ENCODE data around the gene SLC35E2B. TPM values are rescaled to one million over a fixed set of nuclear protein-coding genes. Genes with fewer than 3 reads are reported as not detected.
"Not testable (repeated sequence)": the region's sequence is repeated elsewhere in the genome, so short reads cannot be mapped to it uniquely, and the experiment has no call there.

SLC35E2B gene
- total and polyA plus RNA-seq, 2 of the 13 experiments (the other 11 are each of a cell fraction or from before 2014, with no cell fraction given): 14.1 to 19.7 TPM

- TF ChIP-seq NR2C2 (CRISPR knock-in tag; IDR thresholded peaks at IDR 0.05; ENCODE audit: borderline replicate concordance) (peak; percentile 97), ZFP1 (CRISPR knock-in tag; IDR thresholded peaks at IDR 0.05) (peak; percentile 43; the same call in 1 of the 2 replicates), NFYB (CRISPR knock-in tag; IDR thresholded peaks at IDR 0.05) (peak; percentile 73), ZHX2 (IDR thresholded peaks at IDR 0.05; ENCODE audit: low read depth) (peak; percentile 98), DR1 (CRISPR knock-in tag; IDR thresholded peaks at IDR 0.05) (peak; percentile 51; the same call in 1 of the 2 replicates), HCFC1 (IDR thresholded peaks at IDR 0.05; ENCODE audit: low read depth, low read length) (peak; percentile 78), ZGPAT (CRISPR knock-in tag; IDR thresholded peaks at IDR 0.05) (peak; percentile 61; the same call in 1 of the 2 replicates), TFDP2 (CRISPR knock-in tag; IDR thresholded peaks at IDR 0.05) (peak; percentile 47; the same call in 1 of the 2 replicates), TEAD3 (CRISPR knock-in tag; optimal IDR thresholded peaks at IDR 0.05; ENCODE audit: borderline replicate concordance) (peak; percentile 23), FOXP4 (CRISPR knock-in tag; IDR thresholded peaks at IDR 0.05) (0 out of 2 replicates have a peak, but pooled peaks have one; percentile 9), FOXK2 (IDR thresholded peaks at IDR 0.05) (peak; percentile 83), POGZ (CRISPR knock-in tag; IDR thresholded peaks at IDR 0.05) (peak; percentile 45; the same call in 1 of the 2 replicates), KMT2A (CRISPR knock-in tag; IDR thresholded peaks at IDR 0.05) (peak; percentile 45; the same call in 1 of the 2 replicates), ARHGAP35 (CRISPR knock-in tag; IDR thresholded peaks at IDR 0.05; ENCODE audit: borderline replicate concordance) (0 out of 2 replicates have a peak, but pooled peaks have one; percentile 40), HNF4G (IDR thresholded peaks at IDR 0.05; ENCODE audit: borderline replicate concordance, low read depth, low read length) (peak; percentile 79), FOXA3 (CRISPR knock-in tag; IDR thresholded peaks at IDR 0.05) (peak; percentile 30; the same call in 1 of the 2 replicates), ATF1 (CRISPR knock-in tag; IDR thresholded peaks at IDR 0.05) (peak; percentile 98), SKI (IDR thresholded peaks at IDR 0.05; ENCODE audit: partially characterized antibody) (peak; percentile 59)
- TF ChIP-seq ZHX2 (CRISPR knock-in tag; IDR thresholded peaks at IDR 0.05; ENCODE audit: borderline replicate concordance); HNF4G (CRISPR knock-in tag; IDR thresholded peaks at IDR 0.05; ENCODE audit: borderline replicate concordance, low read depth): not testable (repeated sequence)
These were observed 31.7 kb upstream of the SLC35E2B start, which contains the start of gene CDK11A (continued) for GRCh38 chr1:1724035-1724864.

Data from HepG2 (cell line).